H1 (cell line): ENCODE measurements around the gene LLGL1. TPM values are rescaled to one million over a fixed set of nuclear protein-coding genes. Genes with fewer than 3 reads are reported as not detected.

Source experiments
- BCL11A ChIP-seq, 2 experiments: IDR thresholded peaks; one replicate each; pipeline ENCODE4 v1.6.1; 2011; ENCODE audit warnings: low read depth in 2 of 2, low read length in 2 of 2, mild to moderate bottlenecking in 2 of 2
- CHD7 ChIP-seq: fragments of 300-600 bp; sonication (generic); IDR thresholded peaks from 2 replicates; pipeline ENCODE4 v1.7.1; 2012; ENCODE audit warnings: low read length, moderate library complexity, mild to moderate bottlenecking, inconsistent platforms; ENCODE audit not compliant: insufficient replicate concordance
- CTBP2 ChIP-seq: IDR thresholded peaks from 2 replicates; pipeline ENCODE4 v1.7.0; 2011; ENCODE audit warnings: borderline replicate concordance, mild to moderate bottlenecking, moderate library complexity, mixed read lengths, low read length; ENCODE audit not compliant: insufficient read depth, insufficient read length
- HDAC2 ChIP-seq, 2 experiments: fragments of 300-600 bp in 1 of 2; sonication (generic) in 1 of 2; IDR thresholded peaks; 2 replicates each; pipeline ENCODE4 v1.6.1; 2011 to 2012; ENCODE audit warnings: low read depth in 2 of 2, low read length in 2 of 2, mild to moderate bottlenecking in 2 of 2, moderate library complexity in 2 of 2, borderline replicate concordance in 1 of 2, inconsistent platforms in 1 of 2
- KDM4A ChIP-seq: IDR thresholded peaks from one replicate; pipeline ENCODE4 v1.7.1; 2012; ENCODE audit warnings: low read depth, mild to moderate bottlenecking, moderate library complexity, low read length, inconsistent platforms; ENCODE audit not compliant: severe bottlenecking
- NANOG ChIP-seq: IDR thresholded peaks from 2 replicates; pipeline ENCODE4 v1.6.1; 2011; ENCODE audit warnings: low read length, low read depth, mild to moderate bottlenecking, inconsistent platforms; ENCODE audit not compliant: insufficient read depth, poor library complexity, severe bottlenecking
- POLR2AphosphoS5 ChIP-seq: IDR thresholded peaks from 2 replicates; pipeline ENCODE4 v1.6.1; 2011; ENCODE audit warnings: low read depth, low read length
- POU5F1 ChIP-seq: IDR thresholded peaks from 2 replicates; pipeline ENCODE4 v1.6.1; 2011; ENCODE audit warnings: low read depth, mild to moderate bottlenecking, low read length, moderate library complexity
- TAF1 ChIP-seq: IDR thresholded peaks from 2 replicates; pipeline ENCODE4 v1.6.1; 2011; ENCODE audit warnings: mild to moderate bottlenecking, low read depth, low read length
- TEAD4 ChIP-seq: IDR thresholded peaks from 2 replicates; pipeline ENCODE4 v1.6.1; 2012; ENCODE audit warnings: low read depth, low read length, inconsistent platforms, mixed read lengths
- polyA plus RNA-seq, 7 experiments: library from polyadenylated mRNA; depleted of rRNA in 3 of 7; stranded (reverse) in 5 of 7; unstranded in 2 of 7; fragments of >200 nt in 5 of 7; fragments of 200-250 nt in 2 of 7; gene quantifications; 1 replicate in 5 of 7; 2 replicates in 1 of 7; 4 replicates in 1 of 7; pipeline versions ENCODE4 v1.2.1 to v1.2.3, GENCODE V29; 2011 to 2013; ENCODE audit warnings: missing spikeins in 2 of 7, mixed read lengths in 2 of 7
- total RNA-seq: library from RNA; stranded (reverse); fragmentation: NEBNext Ultra II Directional; extraction: Animal tissue kit (Norgen Biotek cat#: 25700); gene quantifications from 2 replicates; pipeline ENCODE4 v1.2.1, GENCODE V29; 2021

LLGL1 gene
- total and polyA plus RNA-seq, 2 of the 8 experiments (the other 6 are each of a cell fraction or from before 2014, with no cell fraction given): 71.3 to 107 TPM

GRCh38 chr17:18257268-18257981 is 32.0 kb downstream of the LLGL1 start (continued):
- TF ChIP-seq CHD7: no peak
- peak; percentile 15 for TF ChIP-seq CTBP2
- peak; percentile 18; the same call in 1 of the 2 replicates for TF ChIP-seq TAF1
- no peak for TF ChIP-seq BCL11A (IDR thresholded peaks at IDR 0.05; ENCODE audit: low read depth in 2 of 2, low read length in 2 of 2)
- TF ChIP-seq POU5F1: no peak
- no peak for TF ChIP-seq HDAC2 (IDR thresholded peaks at IDR 0.05; ENCODE audit: borderline replicate concordance in 1 of 2, low read depth in 2 of 2, low read length in 2 of 2)
- peak; percentile 53 for TF ChIP-seq TEAD4
- TF ChIP-seq NANOG: no peak
- peak; percentile 62 for TF ChIP-seq POLR2AphosphoS5
- no peak for TF ChIP-seq KDM4A
